Measurements from ENCODE around the gene GNAO1.

GRCh38 chr16:56266641-56267607, 75.6 kb downstream of the GNAO1 start:
- TF ChIP-seq ZNF70 (CRISPR knock-in tag; IDR thresholded peaks at IDR 0.05) (no peak), TSHZ2 (CRISPR knock-in tag; IDR thresholded peaks at IDR 0.05) (no peak), ARNTL (CRISPR knock-in tag; IDR thresholded peaks at IDR 0.05; ENCODE audit: borderline replicate concordance, low read depth) (no peak), CREB5 (CRISPR knock-in tag; IDR thresholded peaks at IDR 0.05; ENCODE audit: low read depth) (no peak)
